Endothelial cell of umbilical vein (primary cell): Measurements from ENCODE around the gene NFXL1. TPM values are rescaled to one million over a fixed set of nuclear protein-coding genes. Genes with fewer than 3 reads are reported as not detected.

Experiments
- BruUV-seq: library from RNA; stranded (reverse); fragments of 400-500 nt; replicated peaks from 2 replicates; lab custom pipeline; 2021; lab: Mats Ljungman, UMichigan
- CTCF ChIA-PET: fragments of 300-600, 350-600 bp; sonication (Branson Sonifier 250); formaldehyde crosslinking; loops from one replicate; lab custom pipeline; 2021; ENCODE audit warnings: antibody characterized with exemption, inconsistent platforms; lab: Charles Lee
- POLR2A ChIA-PET: fragments of 300-600, 350-600 bp; sonication (Branson Sonifier 250); formaldehyde crosslinking; loops from one replicate; lab custom pipeline; 2021; ENCODE audit warnings: antibody characterized with exemption, inconsistent platforms; lab: Charles Lee
- DNase-seq: peaks from one replicate; pipeline ENCODE4 v3.0.0-alpha.2; 2011; ENCODE audit warnings: low read depth, low spot score
- FAIRE-seq: peaks from 2 replicates; lab custom pipeline; 2011; peaks lifted over from hg19 to GRCh38; lab: Jason Lieb, UNC
- H2AFZ ChIP-seq: 2 replicates; pipeline ENCODE4 v1.6.0; 2012; ENCODE audit warnings: low read depth, low read length, control low read depth, inconsistent platforms
- H3K27ac ChIP-seq: 2 replicates; pipeline ENCODE4 v1.5.1; 2011; ENCODE audit warnings: low read depth, mild to moderate bottlenecking, control low read depth, low read length, moderate library complexity; ENCODE audit not compliant: insufficient read depth
- H3K27me3 ChIP-seq, 2 experiments: 2 replicates each; pipeline versions ENCODE4 v1.6.0 to v1.6.1; 2011; ENCODE audit warnings: low read length in 2 of 2, mixed read lengths in 1 of 2; ENCODE audit not compliant: control insufficient read depth in 2 of 2, insufficient read depth in 2 of 2
- H3K36me3 ChIP-seq, 2 experiments: 2 replicates in 1 of 2; 3 replicates in 1 of 2; pipeline ENCODE4 v1.5.1; 2011; ENCODE audit warnings: low read length in 2 of 2, mild to moderate bottlenecking in 1 of 2, moderate library complexity in 1 of 2; ENCODE audit not compliant: control insufficient read depth in 2 of 2, insufficient read depth in 2 of 2; ENCODE audit errors: extremely low read depth in 1 of 2
- H3K4me1 ChIP-seq: 3 replicates; pipeline ENCODE4 v1.5.1; 2011; ENCODE audit warnings: mild to moderate bottlenecking, low read length; ENCODE audit not compliant: control insufficient read depth, insufficient read depth; ENCODE audit errors: extremely low read depth
- H3K4me2 ChIP-seq: 2 replicates; pipeline ENCODE4 v1.6.1; 2011; ENCODE audit warnings: low read length, control low read depth, mixed read lengths; ENCODE audit not compliant: insufficient read depth
- H3K4me3 ChIP-seq, 3 experiments: fragments of 200-600 bp in 1 of 3; sonication (generic), shearing (Covaris generic) in 1 of 3; replicated peaks in 1 of 3; 2 replicates each; pipeline ENCODE4 v1.5.1; 2011 to 2016; ENCODE audit warnings: control low read depth in 3 of 3, low read length in 3 of 3, mild to moderate bottlenecking in 2 of 3, inconsistent platforms in 1 of 3, low read depth in 1 of 3, moderate library complexity in 1 of 3; ENCODE audit not compliant: insufficient read depth in 1 of 3
- H3K79me2 ChIP-seq: 2 replicates; pipeline ENCODE4 v1.6.0; 2012; ENCODE audit warnings: low read length, inconsistent platforms; ENCODE audit not compliant: control insufficient read depth, insufficient read depth
- H3K9ac ChIP-seq: replicated peaks from 2 replicates; pipeline ENCODE3; 2011; ENCODE audit warnings: low read length, control low read depth; ENCODE audit not compliant: insufficient read depth; ENCODE audit errors: extremely low read depth
- H3K9me1 ChIP-seq: replicated peaks from 3 replicates; pipeline ENCODE4 v1.6.0; 2011; ENCODE audit warnings: mild to moderate bottlenecking, low read length; ENCODE audit not compliant: control insufficient read depth, insufficient read depth; ENCODE audit errors: extremely low read depth
- H3K9me3 ChIP-seq: replicated peaks from 2 replicates; pipeline ENCODE4 v1.5.1; 2012; ENCODE audit warnings: low read length, inconsistent platforms; ENCODE audit not compliant: control insufficient read depth, insufficient read depth
- H4K20me1 ChIP-seq: replicated peaks from 2 replicates; pipeline ENCODE3; 2011; ENCODE audit warnings: mild to moderate bottlenecking, low read length; ENCODE audit not compliant: control insufficient read depth, insufficient read depth; ENCODE audit errors: extremely low read depth
- EZH2 ChIP-seq: IDR thresholded peaks from 2 replicates; pipeline ENCODE4 v1.6.1; 2012; ENCODE audit warnings: borderline replicate concordance, low read depth, mild to moderate bottlenecking, moderate library complexity, low read length, inconsistent platforms; ENCODE audit not compliant: severe bottlenecking
- FOS ChIP-seq: IDR thresholded peaks from 2 replicates; pipeline ENCODE4 v1.6.1; 2011; ENCODE audit warnings: mild to moderate bottlenecking, low read length, moderate library complexity, borderline replicate concordance; ENCODE audit not compliant: insufficient read depth
- GATA2 ChIP-seq: IDR thresholded peaks from 2 replicates; pipeline ENCODE4 v1.7.0; 2011; ENCODE audit warnings: low read depth, mild to moderate bottlenecking, moderate library complexity, mixed read lengths, low read length; ENCODE audit not compliant: insufficient read length, insufficient read depth
- JUN ChIP-seq: IDR thresholded peaks from 2 replicates; pipeline ENCODE4 v1.6.1; 2011; ENCODE audit warnings: borderline replicate concordance, low read depth; ENCODE audit not compliant: insufficient read length, insufficient read depth
- MYC ChIP-seq: IDR thresholded peaks from one replicate; pipeline ENCODE4 v1.6.1; 2011; ENCODE audit warnings: mild to moderate bottlenecking, low read depth, low read length
- POLR2A ChIP-seq: IDR thresholded peaks from 2 replicates; pipeline ENCODE4 v1.6.1; 2012; ENCODE audit warnings: low read depth, mild to moderate bottlenecking, control low read depth, low read length
- POLR2AphosphoS5 ChIP-seq: IDR thresholded peaks from 2 replicates; pipeline ENCODE4 v1.6.1; 2012; ENCODE audit warnings: low read depth, mild to moderate bottlenecking, control low read depth, low read length, moderate library complexity; ENCODE audit not compliant: insufficient read depth
- dilution Hi-C: fragments of 300-500 bp; cut with MboI; formaldehyde crosslinking; loops from one replicate; pipeline ENCODE4 v1.15.0; 2019; ENCODE audit warnings: low sequenced_read_pairs; ENCODE audit not compliant: extremely low pct_ligation_motif_present
- intact Hi-C: fragments of 100-400 bp; cut with micrococcal nuclease; formaldehyde crosslinking; loops from one replicate; pipeline ENCODE4 v1.10.0; 2022
- polyA plus RNA-seq, 4 experiments: library from polyadenylated mRNA; depleted of rRNA in 3 of 4; stranded (reverse) in 3 of 4; unstranded in 1 of 4; fragments of >200 nt; gene quantifications; 2 replicates each; pipeline versions ENCODE4 v1.2.1 to v1.2.3, GENCODE V29; 2011 to 2012; ENCODE audit warnings: missing spikeins in 1 of 4
- total RNA-seq: library from RNA; stranded (reverse); gene quantifications from 2 replicates; pipeline ENCODE4 v1.2.3, GENCODE V29; 2021
- TF ChIP-seq, protein P1 (sequence below): IDR thresholded peaks from 2 replicates; pipeline ENCODE4 v1.6.1; 2011; ENCODE audit not compliant: insufficient read depth, insufficient read length
- TF ChIP-seq, protein P2 (sequence below), 2 donors: IDR thresholded peaks; 1 replicate in 1 of 2; 2 replicates in 1 of 2; pipeline ENCODE4 v1.5.1; 2011; ENCODE audit warnings: low read length in 2 of 2, mild to moderate bottlenecking in 2 of 2, moderate library complexity in 2 of 2, control low read depth in 1 of 2, inconsistent platforms in 1 of 2, low read depth in 1 of 2; ENCODE audit not compliant: insufficient read depth in 1 of 2; ENCODE audit errors: extremely low read depth in 1 of 2

The NFXL1 gene
- total and polyA plus RNA-seq, 2 donors (not counting 3 experiments of a cell fraction or from before 2014, with no cell fraction given) = 5.1 to 14.6 TPM

GRCh38 chr4:47819178-47819577 is 95.2 kb downstream of the NFXL1 start:
- Histone ChIP-seq H3K27me3 (peaks cover 9% of the 10 kb centered on the region in 2 experiments), H4K20me1 (no peaks in the 10 kb centered on the region), H3K4me3 (no peak overlapping the region), H3K9me3 (no peaks in the 10 kb centered on the region), H3K79me2 (no peaks in the 10 kb centered on the region), H3K4me2 (peak overlapping the region; percentile 51), H2AFZ (peak overlapping the region; percentile 41), H3K4me1 (peaks cover 8% of the 10 kb centered on the region), H3K27ac (no peak overlapping the region), H3K9me1 (no peaks in the 10 kb centered on the region), H3K9ac (no peak overlapping the region), H3K36me3 (no peaks in the 10 kb centered on the region)
- POLR2A ChIA-PET = no interaction called here
- no peak for FAIRE-seq
- CTCF ChIA-PET = interaction anchor here (0.7 kb wide), 1 partner anchor 9 kb away, joined by 3 read pairs; no protein-coding TSS in a partner anchor
- no peak for TF ChIP-seq MYC
- TF ChIP-seq POLR2AphosphoS5 = no peak
- TF ChIP-seq EZH2 = no peak
- no peak for TF ChIP-seq GATA2
- TF ChIP-seq FOS = no peak
- TF ChIP-seq, protein P1, sequence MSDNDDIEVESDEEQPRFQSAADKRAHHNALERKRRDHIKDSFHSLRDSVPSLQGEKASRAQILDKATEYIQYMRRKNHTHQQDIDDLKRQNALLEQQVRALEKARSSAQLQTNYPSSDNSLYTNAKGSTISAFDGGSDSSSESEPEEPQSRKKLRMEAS = no peak
- TF ChIP-seq POLR2A = no peak
- TF ChIP-seq, protein P2, sequence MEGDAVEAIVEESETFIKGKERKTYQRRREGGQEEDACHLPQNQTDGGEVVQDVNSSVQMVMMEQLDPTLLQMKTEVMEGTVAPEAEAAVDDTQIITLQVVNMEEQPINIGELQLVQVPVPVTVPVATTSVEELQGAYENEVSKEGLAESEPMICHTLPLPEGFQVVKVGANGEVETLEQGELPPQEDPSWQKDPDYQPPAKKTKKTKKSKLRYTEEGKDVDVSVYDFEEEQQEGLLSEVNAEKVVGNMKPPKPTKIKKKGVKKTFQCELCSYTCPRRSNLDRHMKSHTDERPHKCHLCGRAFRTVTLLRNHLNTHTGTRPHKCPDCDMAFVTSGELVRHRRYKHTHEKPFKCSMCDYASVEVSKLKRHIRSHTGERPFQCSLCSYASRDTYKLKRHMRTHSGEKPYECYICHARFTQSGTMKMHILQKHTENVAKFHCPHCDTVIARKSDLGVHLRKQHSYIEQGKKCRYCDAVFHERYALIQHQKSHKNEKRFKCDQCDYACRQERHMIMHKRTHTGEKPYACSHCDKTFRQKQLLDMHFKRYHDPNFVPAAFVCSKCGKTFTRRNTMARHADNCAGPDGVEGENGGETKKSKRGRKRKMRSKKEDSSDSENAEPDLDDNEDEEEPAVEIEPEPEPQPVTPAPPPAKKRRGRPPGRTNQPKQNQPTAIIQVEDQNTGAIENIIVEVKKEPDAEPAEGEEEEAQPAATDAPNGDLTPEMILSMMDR (IDR thresholded peaks at IDR 0.05; ENCODE audit: extremely low read depth in 1 of 2, insufficient read depth in 1 of 2, low read depth in 1 of 2, low read length in 2 of 2) = no peak
- no peak for TF ChIP-seq JUN
- dilution Hi-C loops (no loop called here), intact Hi-C loops (loop anchor here (5.0 to 10.0 kb wide), 2 partner anchors 74 to 102 kb away; no protein-coding TSS in a partner anchor)
- DNase-seq = no peak
- no TSS peak for BruUV-seq
